CD4-positive, alpha-beta T cell (primary cell): ENCODE data around the gene PPP1R12B. TPM values are rescaled to one million over a fixed set of nuclear protein-coding genes. Genes with fewer than 3 reads are reported as not detected.
"Not testable (repeated sequence)": the region's sequence is repeated elsewhere in the genome, so short reads cannot be mapped to it uniquely, and the experiment has no call there.

Experiments
- ATAC-seq: fragments of 200-7000 bp; cut with Tn5 transposase; one replicate; pipeline ENCODE4 v1.10.0; 2022; ENCODE audit warnings: mild to moderate bottlenecking; ENCODE audit not compliant: poor library complexity
- CTCF ChIA-PET: fragments of 350-600 bp; sonication (Branson Sonifier 250); formaldehyde crosslinking; loops from one replicate; lab custom pipeline; 2021; ENCODE audit warnings: antibody characterized with exemption, inconsistent platforms; lab: Charles Lee
- POLR2A ChIA-PET: fragments of 350-600 bp; sonication (Branson Sonifier 250); formaldehyde crosslinking; loops from one replicate; lab custom pipeline; 2021; ENCODE audit warnings: antibody characterized with exemption, inconsistent platforms; lab: Charles Lee
- DNase-seq, 14 experiments: peaks; one replicate each; pipeline ENCODE4 v3.0.0-alpha.2; 2013 to 2020; ENCODE audit warnings: mixed read lengths in 2 of 14
- H3K27ac ChIP-seq, 2 donors: one replicate each; pipeline versions ENCODE4 v1.5.1 to v1.7.0; 2013; ENCODE audit warnings: low read length in 2 of 2, low read depth in 1 of 2, mild to moderate bottlenecking in 1 of 2
- H3K27me3 ChIP-seq, 2 experiments: 1 replicate in 1 of 2; 2 replicates in 1 of 2; pipeline versions ENCODE4 v1.6.1 to v1.7.0; 2013; ENCODE audit warnings: low read length in 2 of 2, control low read depth in 1 of 2, mild to moderate bottlenecking in 1 of 2, moderate library complexity in 1 of 2; ENCODE audit not compliant: insufficient read depth in 2 of 2, control insufficient read depth in 1 of 2
- H3K36me3 ChIP-seq: one replicate; pipeline ENCODE4 v1.6.1; 2013; ENCODE audit warnings: low read length, control low read depth; ENCODE audit not compliant: insufficient read depth
- H3K4me1 ChIP-seq: one replicate; pipeline ENCODE4 v1.6.1; 2013; ENCODE audit warnings: low read length, control low read depth; ENCODE audit not compliant: insufficient read depth
- H3K4me3 ChIP-seq: one replicate; pipeline ENCODE4 v1.5.1; 2013; ENCODE audit warnings: mild to moderate bottlenecking, low read length, moderate library complexity
- H3K9me3 ChIP-seq, 2 experiments: 1 replicate in 1 of 2; 2 replicates in 1 of 2; pipeline versions ENCODE4 v1.6.1 to v1.7.0; 2013; ENCODE audit warnings: low read length in 2 of 2, mild to moderate bottlenecking in 2 of 2, control low read depth in 1 of 2, moderate library complexity in 1 of 2; ENCODE audit not compliant: control insufficient read depth in 1 of 2, insufficient read depth in 1 of 2
- H3K27ac Mint-ChIP-seq: one replicate; pipeline ENCODE4 v1.8.0; 2020; ENCODE audit warnings: mixed read lengths
- H3K27me3 Mint-ChIP-seq: one replicate; pipeline ENCODE4 v1.8.0; 2021; ENCODE audit warnings: mixed read lengths
- H3K36me3 Mint-ChIP-seq: one replicate; pipeline ENCODE4 v1.8.0; 2021; ENCODE audit warnings: low read depth, mixed read lengths
- H3K4me1 Mint-ChIP-seq: one replicate; pipeline ENCODE4 v1.8.0; 2021; ENCODE audit warnings: low read depth, mixed read lengths
- H3K4me3 Mint-ChIP-seq: one replicate; pipeline ENCODE4 v1.8.0; 2020; ENCODE audit warnings: mild to moderate bottlenecking, mixed read lengths
- H3K9me3 Mint-ChIP-seq: one replicate; pipeline ENCODE4 v1.8.0; 2020; ENCODE audit warnings: mixed read lengths
- intact Hi-C, 2 experiments: fragments of 100-400 bp; cut with DNase I in 1 of 2; cut with micrococcal nuclease in 1 of 2; formaldehyde crosslinking; loops; one replicate each; pipeline versions ENCODE4 v1.15.1 to v1.9.0; 2023 to 2025; cut with DNase I, micrococcal nuclease
- total RNA-seq, 174 experiments: library from RNA in 2 of 174; stranded (reverse) in 2 of 174; gene quantifications; one replicate each; pipeline ENCODE4 v1.2.3 and lab custom pipeline; 2021 to 2026
- TF ChIP-seq, protein P1 (sequence below): fragments of 200-600 bp; IDR thresholded peaks from one replicate; pipeline ENCODE4 v1.8.0; 2022; ENCODE audit warnings: antibody characterized with exemption, mild to moderate bottlenecking

Gene PPP1R12B
- total RNA-seq, 2 experiments from 2014 or later = 15.0 to 15.3 TPM

DNA sequence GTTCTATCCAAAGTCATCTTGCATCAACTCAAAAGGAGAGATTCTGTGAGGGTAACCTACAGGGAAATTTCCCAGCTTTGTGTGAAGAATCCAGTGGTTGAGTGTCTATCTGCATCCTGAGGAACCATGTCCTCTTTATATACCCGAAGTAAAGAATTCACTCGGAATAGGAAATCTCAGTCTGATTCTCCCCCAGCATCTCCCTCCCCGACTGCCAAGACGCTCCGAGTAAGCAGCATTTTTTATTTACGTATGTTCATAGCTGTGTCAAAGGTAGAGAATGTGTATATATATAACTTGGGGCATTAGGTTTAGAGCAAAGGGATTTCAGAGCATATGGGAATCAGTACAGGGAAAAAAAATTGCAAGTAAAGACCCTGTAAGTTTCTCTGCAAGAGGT lies 191.5 kb downstream of the PPP1R12B start:
- Mint-ChIP-seq H3K4me3 (no peak overlapping the region), H3K9me3 (no peaks in the 10 kb centered on the region), H3K27me3 (no peaks in the 10 kb centered on the region), H3K27ac (no peak overlapping the region), H3K4me1 (no peaks in the 10 kb centered on the region), H3K36me3 (peaks cover 7% of the 10 kb centered on the region)
- Histone ChIP-seq H3K4me1 (no peaks in the 10 kb centered on the region), H3K27me3 (no peaks in the 10 kb centered on the region), H3K27ac (no peak overlapping the region), H3K4me3 (no peak overlapping the region), H3K36me3 (no peaks in the 10 kb centered on the region), H3K9me3 (no peaks in the 10 kb centered on the region)
- TF ChIP-seq, protein P1, sequence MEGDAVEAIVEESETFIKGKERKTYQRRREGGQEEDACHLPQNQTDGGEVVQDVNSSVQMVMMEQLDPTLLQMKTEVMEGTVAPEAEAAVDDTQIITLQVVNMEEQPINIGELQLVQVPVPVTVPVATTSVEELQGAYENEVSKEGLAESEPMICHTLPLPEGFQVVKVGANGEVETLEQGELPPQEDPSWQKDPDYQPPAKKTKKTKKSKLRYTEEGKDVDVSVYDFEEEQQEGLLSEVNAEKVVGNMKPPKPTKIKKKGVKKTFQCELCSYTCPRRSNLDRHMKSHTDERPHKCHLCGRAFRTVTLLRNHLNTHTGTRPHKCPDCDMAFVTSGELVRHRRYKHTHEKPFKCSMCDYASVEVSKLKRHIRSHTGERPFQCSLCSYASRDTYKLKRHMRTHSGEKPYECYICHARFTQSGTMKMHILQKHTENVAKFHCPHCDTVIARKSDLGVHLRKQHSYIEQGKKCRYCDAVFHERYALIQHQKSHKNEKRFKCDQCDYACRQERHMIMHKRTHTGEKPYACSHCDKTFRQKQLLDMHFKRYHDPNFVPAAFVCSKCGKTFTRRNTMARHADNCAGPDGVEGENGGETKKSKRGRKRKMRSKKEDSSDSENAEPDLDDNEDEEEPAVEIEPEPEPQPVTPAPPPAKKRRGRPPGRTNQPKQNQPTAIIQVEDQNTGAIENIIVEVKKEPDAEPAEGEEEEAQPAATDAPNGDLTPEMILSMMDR = no peak
- ChIA-PET POLR2A (no interaction called here), CTCF (no interaction called here)
- DNase-seq = no peak
- intact Hi-C loops = no loop called here
- ATAC-seq = no peak

DNA sequence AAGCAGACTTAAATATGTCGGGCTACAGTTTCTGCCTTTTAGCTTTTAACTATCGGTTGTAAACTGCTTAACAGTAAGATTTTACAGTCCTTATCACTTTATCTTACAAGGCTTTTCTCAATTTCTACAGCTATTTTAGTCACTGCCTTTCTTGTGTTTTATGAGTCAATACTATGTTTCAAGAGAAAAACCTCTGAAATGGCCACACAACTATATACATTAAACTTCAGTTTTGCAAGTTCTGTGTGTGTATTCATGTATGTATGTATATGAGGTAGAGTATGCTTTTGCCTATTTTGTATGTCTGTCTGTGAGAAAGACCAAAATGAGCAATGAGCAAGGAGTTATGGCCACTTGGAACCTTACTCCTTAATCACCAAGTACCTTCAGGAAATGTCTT lies 191.9 kb downstream of the PPP1R12B start:
- H3K27me3 ChIP-seq = no peaks in the 10 kb centered on the region
- DNase-seq (no peak), ATAC-seq (no peak)
- no peaks in the 10 kb centered on the region for H3K4me1 ChIP-seq
- Mint-ChIP-seq H3K36me3 (peaks cover 7% of the 10 kb centered on the region), H3K4me3 (no peak overlapping the region), H3K4me1 (no peaks in the 10 kb centered on the region), H3K27ac (no peak overlapping the region), H3K27me3 (no peaks in the 10 kb centered on the region), H3K9me3 (no peaks in the 10 kb centered on the region)
- H3K4me3 ChIP-seq = no peak overlapping the region
- ChIA-PET POLR2A (no interaction called here), CTCF (no interaction called here)
- no peak overlapping the region for H3K27ac ChIP-seq
- intact Hi-C loops = no loop called here
- H3K36me3 ChIP-seq = no peaks in the 10 kb centered on the region
- H3K9me3 ChIP-seq = no peaks in the 10 kb centered on the region
- TF ChIP-seq, protein P1 = no peak

DNA sequence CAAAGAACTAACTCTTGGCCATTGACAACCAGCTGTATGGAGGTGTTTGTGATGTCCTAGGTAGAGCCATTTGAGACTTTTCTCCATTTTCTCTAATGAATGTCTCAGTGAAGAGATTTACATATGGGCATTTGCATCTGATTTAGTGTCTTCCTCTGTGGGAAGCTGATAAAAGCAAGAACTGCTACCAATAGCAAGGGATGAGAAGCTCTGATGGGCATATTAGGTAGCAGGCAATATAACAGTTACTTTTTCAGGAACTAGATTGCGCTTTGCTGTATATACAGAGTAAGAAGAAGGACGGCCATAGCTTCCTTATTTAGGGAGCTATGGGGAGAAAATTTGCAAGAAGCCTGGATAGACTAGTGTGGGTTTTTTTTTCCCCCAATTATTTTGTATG lies 192.4 kb downstream of the PPP1R12B start:
- H3K4me3 ChIP-seq, H3K27ac Mint-ChIP-seq, H3K27ac ChIP-seq, POLR2A ChIA-PET, H3K4me1 Mint-ChIP-seq, H3K27me3 ChIP-seq, DNase-seq, ATAC-seq, H3K9me3 ChIP-seq, H3K9me3 Mint-ChIP-seq, intact Hi-C loops, H3K4me3 Mint-ChIP-seq, H3K36me3 ChIP-seq, H3K27me3 Mint-ChIP-seq, H3K4me1 ChIP-seq, H3K36me3 Mint-ChIP-seq, CTCF ChIA-PET: not testable (repeated sequence)

DNA sequence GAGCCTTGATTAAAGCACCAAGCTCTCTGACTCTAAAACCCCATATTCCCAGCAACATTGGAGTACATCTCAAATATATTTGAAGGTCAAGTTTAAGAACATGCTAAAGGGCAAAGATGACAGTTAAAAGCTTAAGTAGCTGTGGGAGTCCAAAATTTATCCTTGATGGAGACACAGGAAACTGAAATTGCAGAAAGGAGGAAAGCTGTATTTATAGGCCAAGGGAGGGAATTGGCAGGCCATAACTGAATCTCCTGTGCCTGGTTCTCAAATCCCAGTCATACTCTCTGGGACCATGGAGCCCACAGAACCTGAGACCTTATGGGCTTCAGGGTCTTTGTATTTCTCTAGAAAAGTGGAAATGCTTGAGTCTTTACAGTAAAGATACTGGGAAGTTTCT lies 193.9 kb downstream of the PPP1R12B start:
- POLR2A ChIA-PET, H3K27ac Mint-ChIP-seq, H3K4me1 Mint-ChIP-seq, H3K4me3 Mint-ChIP-seq, ATAC-seq, H3K36me3 ChIP-seq, H3K36me3 Mint-ChIP-seq, H3K27me3 Mint-ChIP-seq, H3K9me3 Mint-ChIP-seq, H3K9me3 ChIP-seq, CTCF ChIA-PET, H3K27me3 ChIP-seq, H3K27ac ChIP-seq, H3K4me1 ChIP-seq, intact Hi-C loops, H3K4me3 ChIP-seq, DNase-seq: not testable (repeated sequence)

DNA sequence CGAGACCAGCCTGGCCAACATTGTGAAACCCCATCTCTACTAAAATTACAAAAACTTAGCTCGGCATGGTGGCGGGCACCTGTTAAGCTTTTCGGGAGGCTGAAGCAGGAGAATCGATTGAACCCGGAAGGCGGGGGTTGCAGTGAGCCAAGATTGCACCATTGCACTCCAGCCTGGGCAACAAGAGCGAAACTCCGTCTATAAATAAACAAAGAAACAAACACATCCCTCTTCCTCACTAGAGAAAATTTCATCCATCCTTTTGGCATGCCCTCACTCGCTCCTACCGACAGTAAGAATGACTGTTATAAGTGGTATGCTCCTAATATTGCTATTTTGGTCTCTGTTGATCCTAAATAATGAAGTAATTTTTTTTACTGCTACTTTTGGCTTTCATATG lies 195.0 kb downstream of the PPP1R12B start:
- POLR2A ChIA-PET = not testable (repeated sequence)

DNA sequence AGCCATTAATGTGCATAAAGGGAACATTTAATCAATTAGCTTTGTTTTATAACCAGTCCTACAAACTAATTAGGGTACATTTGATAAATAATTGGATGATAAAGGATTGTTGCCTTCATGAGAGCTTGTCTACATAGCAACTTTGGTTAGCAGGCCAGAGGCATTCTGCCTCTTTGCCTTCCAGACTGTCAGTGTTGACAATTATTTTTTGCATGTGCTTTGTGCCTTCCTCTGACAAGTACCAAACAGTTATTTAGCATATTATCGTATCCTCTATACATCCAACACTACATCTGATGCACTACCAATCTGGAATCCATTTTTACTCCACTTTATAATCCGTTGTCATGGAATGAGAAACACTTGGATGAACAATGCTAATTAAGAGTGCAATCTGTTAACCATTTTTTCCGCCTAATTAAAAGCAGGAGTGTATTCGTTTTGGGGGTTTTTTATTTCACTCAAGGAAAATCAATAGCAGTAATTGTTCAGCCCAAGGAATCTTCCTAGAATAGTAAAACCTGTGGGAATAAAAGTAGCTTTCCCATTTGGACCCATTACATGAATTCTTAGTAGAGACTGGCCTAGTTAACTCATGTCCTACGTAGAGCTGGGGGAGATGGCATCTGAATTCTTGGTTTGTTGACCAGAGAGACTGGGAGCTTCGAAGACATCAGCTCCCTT lies 196.4 kb downstream of the PPP1R12B start:
- H3K4me3 ChIP-seq, H3K36me3 Mint-ChIP-seq, H3K27me3 Mint-ChIP-seq, H3K27ac Mint-ChIP-seq, H3K36me3 ChIP-seq, DNase-seq, ATAC-seq, POLR2A ChIA-PET, H3K9me3 ChIP-seq, H3K27me3 ChIP-seq, H3K27ac ChIP-seq, H3K9me3 Mint-ChIP-seq, H3K4me1 Mint-ChIP-seq, H3K4me3 Mint-ChIP-seq, CTCF ChIA-PET, intact Hi-C loops, H3K4me1 ChIP-seq: not testable (repeated sequence)

More for the DNA sequence above, 195.0 kb downstream of the PPP1R12B start:
- H3K9me3 ChIP-seq, H3K4me3 ChIP-seq, H3K27ac Mint-ChIP-seq, H3K4me1 Mint-ChIP-seq, DNase-seq, H3K9me3 Mint-ChIP-seq, H3K27ac ChIP-seq, ATAC-seq, H3K36me3 ChIP-seq, H3K4me3 Mint-ChIP-seq, H3K27me3 ChIP-seq, intact Hi-C loops, H3K4me1 ChIP-seq, CTCF ChIA-PET, H3K27me3 Mint-ChIP-seq, H3K36me3 Mint-ChIP-seq: not testable (repeated sequence)
